OCI-LY7 (cell line): ENCODE data around the gene MAP1LC3B. TPM values are rescaled to one million over a fixed set of nuclear protein-coding genes. Genes with fewer than 3 reads are reported as not detected.

Experiments used
- BruUV-seq: library from RNA; stranded (reverse); fragments of 400-500 nt; replicated peaks from 2 replicates; lab custom pipeline; 2021; lab: Mats Ljungman, UMichigan
- CTCF ChIA-PET: fragments of 300-600 bp; sonication (Branson Sonifier 250); formaldehyde crosslinking; loops from one replicate; lab custom pipeline; 2022; ENCODE audit warnings: antibody characterized with exemption; ENCODE audit not compliant: unreplicated experiment; lab: Charles Lee
- POLR2A ChIA-PET: fragments of 300-600 bp; sonication (Branson Sonifier 250); formaldehyde crosslinking; loops from one replicate; lab custom pipeline; 2022; ENCODE audit warnings: antibody characterized with exemption; lab: Charles Lee
- DNase-seq: peaks from one replicate; pipeline ENCODE4 v3.0.0-alpha.2; 2015; ENCODE audit warnings: low spot score
- H2AFZ ChIP-seq: fragments of 200-600 bp; sonication (generic), shearing (Covaris generic); 2 replicates; pipeline ENCODE4 v1.6.1; 2014; ENCODE audit warnings: mild to moderate bottlenecking, antibody characterized with exemption, low read length, moderate library complexity
- H3K27ac ChIP-seq: fragments of 200-600 bp; sonication (generic); 2 replicates; pipeline ENCODE4 v1.5.1; 2014; ENCODE audit warnings: mixed run types, low read depth, mild to moderate bottlenecking, moderate library complexity, low read length, inconsistent platforms; ENCODE audit not compliant: poor library complexity, severe bottlenecking
- H3K36me3 ChIP-seq: fragments of 200-600 bp; sonication (generic); 2 replicates; pipeline ENCODE4 v1.6.1; 2014; ENCODE audit warnings: mild to moderate bottlenecking, antibody characterized with exemption, low read length, moderate library complexity, mixed read lengths; ENCODE audit not compliant: insufficient read depth
- H3K4me1 ChIP-seq: fragments of 200-600 bp; sonication (generic); 2 replicates; pipeline ENCODE4 v1.5.1; 2014; ENCODE audit warnings: mild to moderate bottlenecking, low read length; ENCODE audit not compliant: insufficient read depth, poor library complexity, severe bottlenecking
- H3K4me2 ChIP-seq: fragments of 200-600 bp; sonication (generic); 2 replicates; pipeline ENCODE4 v1.6.1; 2014; ENCODE audit warnings: mild to moderate bottlenecking, low read length
- H3K4me3 ChIP-seq: fragments of 200-600 bp; sonication (generic); 2 replicates; pipeline ENCODE4 v1.5.1; 2014; ENCODE audit warnings: mild to moderate bottlenecking, low read depth, low read length; ENCODE audit not compliant: poor library complexity, severe bottlenecking
- H3K79me2 ChIP-seq: fragments of 200-600 bp; sonication (generic); 2 replicates; pipeline ENCODE4 v1.6.1; 2016; ENCODE audit warnings: low read depth, mild to moderate bottlenecking, low read length, moderate library complexity, mixed read lengths; ENCODE audit not compliant: insufficient read depth
- H3K9me2 ChIP-seq: fragments of 200-600 bp; sonication (generic); 2 replicates; pipeline ENCODE4 v1.6.1; 2016; ENCODE audit warnings: mild to moderate bottlenecking, low read length, mixed read lengths; ENCODE audit not compliant: insufficient read depth
- H3K9me3 ChIP-seq: fragments of 200-600 bp; sonication (generic); 2 replicates; pipeline ENCODE4 v1.6.1; 2014; ENCODE audit warnings: mild to moderate bottlenecking, mixed run types, low read length, mixed read lengths
- H4K20me1 ChIP-seq: fragments of 200-600 bp; sonication (generic); 2 replicates; pipeline ENCODE4 v1.6.1; 2014; ENCODE audit warnings: mild to moderate bottlenecking, antibody characterized with exemption, low read length, moderate library complexity, mixed read lengths; ENCODE audit not compliant: insufficient read depth
- EZH2phosphoT487 ChIP-seq: fragments of 200-600 bp; sonication (generic); IDR thresholded peaks from 2 replicates; pipeline ENCODE4 v1.6.1; 2018; ENCODE audit warnings: low read depth, borderline replicate concordance, mild to moderate bottlenecking, mixed run types, antibody characterized with exemption, low read length, moderate library complexity, mixed read lengths
- intact Hi-C: fragments of 100-400 bp; cut with micrococcal nuclease; formaldehyde crosslinking; loops from one replicate; pipeline ENCODE4 v1.10.0; 2022; ENCODE audit not compliant: unreplicated experiment
- total RNA-seq, 2 experiments: library from RNA; depleted of rRNA in 1 of 2; stranded (reverse); fragments of >200 nt in 1 of 2; shearing (Covaris generic) in 1 of 2; gene quantifications; 2 replicates each; pipeline ENCODE4 v1.2.3, GENCODE V29; 2014 to 2022
- TF ChIP-seq, protein P1 (sequence below): fragments of 200-600 bp; sonication (generic); conservative IDR thresholded peaks from 2 replicates; pipeline ENCODE4 v1.5.1; 2014; ENCODE audit warnings: mild to moderate bottlenecking, antibody characterized with exemption, low read length, moderate library complexity, mixed read lengths

The MAP1LC3B gene
- total RNA-seq, 2 experiments from 2014 or later, result 15.3 to 43.8 TPM

DNA sequence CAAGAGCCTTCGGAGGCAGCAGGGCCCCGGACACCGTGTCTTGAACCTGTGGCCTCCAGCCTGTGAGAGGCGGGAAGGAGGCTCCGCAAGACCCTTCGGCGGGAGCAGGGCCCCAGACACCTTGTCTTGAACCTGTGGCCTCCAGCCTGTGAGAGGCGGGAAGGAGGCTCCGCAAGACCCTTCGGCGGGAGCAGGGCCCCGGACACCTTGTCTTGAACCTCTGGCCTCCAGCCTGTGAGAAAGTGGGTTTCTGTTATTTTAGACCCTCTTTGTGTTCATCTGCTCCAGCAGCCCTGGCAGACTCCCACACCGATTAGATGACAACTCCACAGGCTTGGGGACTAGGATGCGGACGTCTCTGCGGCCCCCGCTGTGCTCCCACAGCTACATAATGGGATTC lies 38.5 kb upstream of the MAP1LC3B start:
- Histone ChIP-seq H3K4me3 (no peak overlapping the region), H3K4me1 (no peaks in the 10 kb centered on the region), H3K9me2 (no peaks in the 10 kb centered on the region), H3K36me3 (peaks cover 8% of the 10 kb centered on the region; the same call in 1 of the 2 replicates), H3K9me3 (no peaks in the 10 kb centered on the region), H3K27ac (no peak overlapping the region), H2AFZ (no peak overlapping the region), H4K20me1 (no peaks in the 10 kb centered on the region), H3K79me2 (no peaks in the 10 kb centered on the region), H3K4me2 (no peak overlapping the region)
- POLR2A ChIA-PET, result no interaction called here
- intact Hi-C loops, result no loop called here
- CTCF ChIA-PET, result no interaction called here
- no TSS peak for BruUV-seq
- TF ChIP-seq EZH2phosphoT487, result no peak
- TF ChIP-seq, protein P1, sequence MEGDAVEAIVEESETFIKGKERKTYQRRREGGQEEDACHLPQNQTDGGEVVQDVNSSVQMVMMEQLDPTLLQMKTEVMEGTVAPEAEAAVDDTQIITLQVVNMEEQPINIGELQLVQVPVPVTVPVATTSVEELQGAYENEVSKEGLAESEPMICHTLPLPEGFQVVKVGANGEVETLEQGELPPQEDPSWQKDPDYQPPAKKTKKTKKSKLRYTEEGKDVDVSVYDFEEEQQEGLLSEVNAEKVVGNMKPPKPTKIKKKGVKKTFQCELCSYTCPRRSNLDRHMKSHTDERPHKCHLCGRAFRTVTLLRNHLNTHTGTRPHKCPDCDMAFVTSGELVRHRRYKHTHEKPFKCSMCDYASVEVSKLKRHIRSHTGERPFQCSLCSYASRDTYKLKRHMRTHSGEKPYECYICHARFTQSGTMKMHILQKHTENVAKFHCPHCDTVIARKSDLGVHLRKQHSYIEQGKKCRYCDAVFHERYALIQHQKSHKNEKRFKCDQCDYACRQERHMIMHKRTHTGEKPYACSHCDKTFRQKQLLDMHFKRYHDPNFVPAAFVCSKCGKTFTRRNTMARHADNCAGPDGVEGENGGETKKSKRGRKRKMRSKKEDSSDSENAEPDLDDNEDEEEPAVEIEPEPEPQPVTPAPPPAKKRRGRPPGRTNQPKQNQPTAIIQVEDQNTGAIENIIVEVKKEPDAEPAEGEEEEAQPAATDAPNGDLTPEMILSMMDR, result no peak
- DNase-seq, result no peak

DNA sequence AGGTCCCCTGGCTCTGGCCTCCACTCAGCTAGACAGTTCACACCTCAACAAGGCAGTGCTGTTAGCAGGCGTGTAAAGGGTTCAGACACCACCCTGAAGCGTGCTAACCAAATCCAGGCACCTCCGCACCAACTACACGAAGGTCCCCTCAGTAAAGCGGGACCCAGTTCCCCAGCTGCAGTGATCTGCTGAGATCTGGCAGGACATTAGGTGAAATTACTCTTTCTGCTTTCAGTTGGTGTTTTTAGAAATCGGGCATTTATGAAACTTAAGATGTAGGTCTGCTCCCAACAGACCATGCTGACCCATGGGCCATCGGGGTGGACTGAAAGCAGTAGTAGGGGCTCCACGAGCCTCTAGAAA lies 35.7 kb upstream of the MAP1LC3B start:
- ChIA-PET POLR2A (no interaction called here), CTCF (no interaction called here)
- no peak overlapping the region for H3K4me2 ChIP-seq
- intact Hi-C loops, result no loop called here
- H3K9me3 ChIP-seq, result no peaks in the 10 kb centered on the region
- DNase-seq, result no peak
- no peak overlapping the region for H3K4me3 ChIP-seq
- no peaks in the 10 kb centered on the region for H4K20me1 ChIP-seq
- H3K79me2 ChIP-seq, result no peaks in the 10 kb centered on the region
- no peaks in the 10 kb centered on the region for H3K4me1 ChIP-seq
- no peak overlapping the region for H2AFZ ChIP-seq
- H3K9me2 ChIP-seq, result no peaks in the 10 kb centered on the region
- TF ChIP-seq EZH2phosphoT487, result no peak
- TF ChIP-seq, protein P1, result no peak
- peaks cover 25% of the 10 kb centered on the region for H3K36me3 ChIP-seq
- no TSS peak for BruUV-seq
- no peak overlapping the region for H3K27ac ChIP-seq

GRCh38 chr16:87358250-87358649 lies 33.9 kb upstream of the MAP1LC3B start:
- no peak for TF ChIP-seq EZH2phosphoT487
- TF ChIP-seq, protein P1, result no peak
- H2AFZ ChIP-seq, result no peak overlapping the region
- H4K20me1 ChIP-seq, result no peaks in the 10 kb centered on the region
- no peaks in the 10 kb centered on the region for H3K79me2 ChIP-seq
- BruUV-seq, result no TSS peak
- no peaks in the 10 kb centered on the region for H3K4me1 ChIP-seq
- H3K9me3 ChIP-seq, result no peaks in the 10 kb centered on the region
- no peaks in the 10 kb centered on the region for H3K9me2 ChIP-seq
- H3K4me2 ChIP-seq, result no peak overlapping the region
- no peak for DNase-seq
- CTCF ChIA-PET, result no interaction called here
- H3K36me3 ChIP-seq, result peaks cover 32% of the 10 kb centered on the region
- H3K4me3 ChIP-seq, result no peak overlapping the region
- H3K27ac ChIP-seq, result no peak overlapping the region
- intact Hi-C loops, result no loop called here
- POLR2A ChIA-PET, result no interaction called here
